CD4-positive, alpha-beta T cell (primary cell): ENCODE data around the gene DNER. TPM values are rescaled to one million over a fixed set of nuclear protein-coding genes. Genes with fewer than 3 reads are reported as not detected.
"Not testable (repeated sequence)": the region's sequence is repeated elsewhere in the genome, so short reads cannot be mapped to it uniquely, and the experiment has no call there.

Experiments used
- ATAC-seq: fragments of 200-7000 bp; cut with Tn5 transposase; one replicate; pipeline ENCODE4 v1.10.0; 2022; ENCODE audit warnings: mild to moderate bottlenecking; ENCODE audit not compliant: poor library complexity
- CTCF ChIA-PET: fragments of 350-600 bp; sonication (Branson Sonifier 250); formaldehyde crosslinking; loops from one replicate; lab custom pipeline; 2021; ENCODE audit warnings: antibody characterized with exemption, inconsistent platforms; lab: Charles Lee
- POLR2A ChIA-PET: fragments of 350-600 bp; sonication (Branson Sonifier 250); formaldehyde crosslinking; loops from one replicate; lab custom pipeline; 2021; ENCODE audit warnings: antibody characterized with exemption, inconsistent platforms; lab: Charles Lee
- DNase-seq, 14 experiments: peaks; one replicate each; pipeline ENCODE4 v3.0.0-alpha.2; 2013 to 2020; ENCODE audit warnings: mixed read lengths in 2 of 14
- H3K27ac ChIP-seq, 2 donors: one replicate each; pipeline versions ENCODE4 v1.5.1 to v1.7.0; 2013; ENCODE audit warnings: low read length in 2 of 2, low read depth in 1 of 2, mild to moderate bottlenecking in 1 of 2
- H3K27me3 ChIP-seq, 2 experiments: 1 replicate in 1 of 2; 2 replicates in 1 of 2; pipeline versions ENCODE4 v1.6.1 to v1.7.0; 2013; ENCODE audit warnings: low read length in 2 of 2, control low read depth in 1 of 2, mild to moderate bottlenecking in 1 of 2, moderate library complexity in 1 of 2; ENCODE audit not compliant: insufficient read depth in 2 of 2, control insufficient read depth in 1 of 2
- H3K36me3 ChIP-seq: one replicate; pipeline ENCODE4 v1.6.1; 2013; ENCODE audit warnings: low read length, control low read depth; ENCODE audit not compliant: insufficient read depth
- H3K4me1 ChIP-seq: one replicate; pipeline ENCODE4 v1.6.1; 2013; ENCODE audit warnings: low read length, control low read depth; ENCODE audit not compliant: insufficient read depth
- H3K4me3 ChIP-seq: one replicate; pipeline ENCODE4 v1.5.1; 2013; ENCODE audit warnings: mild to moderate bottlenecking, low read length, moderate library complexity
- H3K9me3 ChIP-seq, 2 experiments: 1 replicate in 1 of 2; 2 replicates in 1 of 2; pipeline versions ENCODE4 v1.6.1 to v1.7.0; 2013; ENCODE audit warnings: low read length in 2 of 2, mild to moderate bottlenecking in 2 of 2, control low read depth in 1 of 2, moderate library complexity in 1 of 2; ENCODE audit not compliant: control insufficient read depth in 1 of 2, insufficient read depth in 1 of 2
- H3K27ac Mint-ChIP-seq: one replicate; pipeline ENCODE4 v1.8.0; 2020; ENCODE audit warnings: mixed read lengths
- H3K27me3 Mint-ChIP-seq: one replicate; pipeline ENCODE4 v1.8.0; 2021; ENCODE audit warnings: mixed read lengths
- H3K36me3 Mint-ChIP-seq: one replicate; pipeline ENCODE4 v1.8.0; 2021; ENCODE audit warnings: low read depth, mixed read lengths
- H3K4me1 Mint-ChIP-seq: one replicate; pipeline ENCODE4 v1.8.0; 2021; ENCODE audit warnings: low read depth, mixed read lengths
- H3K4me3 Mint-ChIP-seq: one replicate; pipeline ENCODE4 v1.8.0; 2020; ENCODE audit warnings: mild to moderate bottlenecking, mixed read lengths
- H3K9me3 Mint-ChIP-seq: one replicate; pipeline ENCODE4 v1.8.0; 2020; ENCODE audit warnings: mixed read lengths
- intact Hi-C, 2 experiments: fragments of 100-400 bp; cut with DNase I in 1 of 2; cut with micrococcal nuclease in 1 of 2; formaldehyde crosslinking; loops; one replicate each; pipeline versions ENCODE4 v1.15.1 to v1.9.0; 2023 to 2025; cut with DNase I, micrococcal nuclease
- total RNA-seq, 174 experiments: library from RNA in 2 of 174; stranded (reverse) in 2 of 174; gene quantifications; one replicate each; pipeline ENCODE4 v1.2.3 and lab custom pipeline; 2021 to 2026
- TF ChIP-seq, protein P1 (sequence below): fragments of 200-600 bp; IDR thresholded peaks from one replicate; pipeline ENCODE4 v1.8.0; 2022; ENCODE audit warnings: antibody characterized with exemption, mild to moderate bottlenecking

Gene DNER
- total RNA-seq, 2 experiments from 2014 or later, result not detected

DNA sequence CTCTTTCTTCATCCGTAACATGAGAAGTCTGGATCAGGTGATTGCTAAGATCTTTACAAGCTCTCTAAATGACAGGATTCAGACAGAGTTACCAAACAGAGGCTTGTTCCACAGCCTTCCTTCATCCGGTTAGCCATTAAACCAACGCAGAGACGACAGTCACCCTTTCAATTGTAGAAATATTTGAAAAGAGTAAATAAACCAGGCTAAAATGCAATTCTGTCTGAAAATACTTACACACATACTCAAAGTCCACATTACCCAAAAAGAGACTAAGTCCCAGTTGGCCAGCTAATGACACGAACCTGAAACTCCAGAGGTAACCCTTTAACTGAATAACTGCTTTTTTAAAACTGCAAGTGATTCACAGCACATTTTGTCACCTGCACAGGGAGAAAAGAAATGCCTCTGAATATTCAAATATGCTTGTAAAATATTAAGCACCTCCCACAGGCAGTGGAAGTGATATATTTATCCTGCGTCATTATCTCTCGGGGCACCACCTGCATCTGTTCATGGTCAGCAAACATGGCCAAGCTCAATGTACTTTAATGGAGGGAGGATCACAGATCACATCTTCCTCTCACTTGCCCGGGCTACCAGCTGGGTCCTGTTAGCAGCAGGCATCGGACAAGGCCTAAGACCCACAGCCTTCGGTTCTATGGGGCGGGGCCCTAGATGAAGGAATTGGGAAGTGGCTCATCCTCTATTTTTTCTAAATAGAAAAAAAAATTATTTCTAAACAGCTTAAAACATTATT is 38.8 kb upstream of the DNER start:
- peaks cover 3% of the 10 kb centered on the region for H3K4me1 Mint-ChIP-seq
- H3K27me3 ChIP-seq, result no peaks in the 10 kb centered on the region
- no peaks in the 10 kb centered on the region for H3K4me1 ChIP-seq
- H3K36me3 ChIP-seq, result no peaks in the 10 kb centered on the region
- H3K36me3 Mint-ChIP-seq, result no peaks in the 10 kb centered on the region
- no peak overlapping the region for H3K4me3 Mint-ChIP-seq
- DNase-seq (no peak), ATAC-seq (no peak)
- no peaks in the 10 kb centered on the region for H3K27me3 Mint-ChIP-seq
- ChIA-PET CTCF (interaction anchor here (0.6 to 1.2 kb wide), 2 partner anchors 13 to 162 kb away, joined by 3 read pairs; no protein-coding TSS in a partner anchor), POLR2A (no interaction called here)
- no peak overlapping the region for H3K27ac Mint-ChIP-seq
- intact Hi-C loops, result no loop called here
- H3K4me3 ChIP-seq, result no peak overlapping the region
- H3K27ac ChIP-seq, result no peak overlapping the region
- no peaks in the 10 kb centered on the region for H3K9me3 ChIP-seq
- H3K9me3 Mint-ChIP-seq, result no peaks in the 10 kb centered on the region
- TF ChIP-seq, protein P1, sequence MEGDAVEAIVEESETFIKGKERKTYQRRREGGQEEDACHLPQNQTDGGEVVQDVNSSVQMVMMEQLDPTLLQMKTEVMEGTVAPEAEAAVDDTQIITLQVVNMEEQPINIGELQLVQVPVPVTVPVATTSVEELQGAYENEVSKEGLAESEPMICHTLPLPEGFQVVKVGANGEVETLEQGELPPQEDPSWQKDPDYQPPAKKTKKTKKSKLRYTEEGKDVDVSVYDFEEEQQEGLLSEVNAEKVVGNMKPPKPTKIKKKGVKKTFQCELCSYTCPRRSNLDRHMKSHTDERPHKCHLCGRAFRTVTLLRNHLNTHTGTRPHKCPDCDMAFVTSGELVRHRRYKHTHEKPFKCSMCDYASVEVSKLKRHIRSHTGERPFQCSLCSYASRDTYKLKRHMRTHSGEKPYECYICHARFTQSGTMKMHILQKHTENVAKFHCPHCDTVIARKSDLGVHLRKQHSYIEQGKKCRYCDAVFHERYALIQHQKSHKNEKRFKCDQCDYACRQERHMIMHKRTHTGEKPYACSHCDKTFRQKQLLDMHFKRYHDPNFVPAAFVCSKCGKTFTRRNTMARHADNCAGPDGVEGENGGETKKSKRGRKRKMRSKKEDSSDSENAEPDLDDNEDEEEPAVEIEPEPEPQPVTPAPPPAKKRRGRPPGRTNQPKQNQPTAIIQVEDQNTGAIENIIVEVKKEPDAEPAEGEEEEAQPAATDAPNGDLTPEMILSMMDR, result no peak

DNA sequence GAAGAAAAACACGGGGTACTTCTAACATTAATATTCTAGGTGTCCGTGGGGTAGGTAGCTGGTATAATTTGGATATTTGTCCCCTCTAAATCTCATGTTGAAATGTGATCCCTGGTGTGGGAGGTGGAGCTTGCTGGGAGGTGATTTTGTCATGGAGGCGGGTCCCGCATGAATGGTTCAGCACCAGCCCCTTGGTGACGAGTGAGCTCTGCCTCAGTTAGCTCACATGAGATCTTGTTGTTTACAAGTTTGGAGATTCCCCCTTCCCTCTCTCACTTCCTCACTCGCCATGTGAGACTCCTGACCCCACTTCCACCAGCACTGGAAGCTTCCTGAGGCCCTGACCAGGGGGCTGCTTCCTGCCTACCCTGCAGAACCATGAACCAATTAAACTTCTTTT is 35.4 kb upstream of the DNER start:
- CTCF ChIA-PET, result interaction anchor here (0.7 kb wide), 1 partner anchor 27 kb away, joined by 4 read pairs; no protein-coding TSS in a partner anchor
- no peak for DNase-seq

DNA sequence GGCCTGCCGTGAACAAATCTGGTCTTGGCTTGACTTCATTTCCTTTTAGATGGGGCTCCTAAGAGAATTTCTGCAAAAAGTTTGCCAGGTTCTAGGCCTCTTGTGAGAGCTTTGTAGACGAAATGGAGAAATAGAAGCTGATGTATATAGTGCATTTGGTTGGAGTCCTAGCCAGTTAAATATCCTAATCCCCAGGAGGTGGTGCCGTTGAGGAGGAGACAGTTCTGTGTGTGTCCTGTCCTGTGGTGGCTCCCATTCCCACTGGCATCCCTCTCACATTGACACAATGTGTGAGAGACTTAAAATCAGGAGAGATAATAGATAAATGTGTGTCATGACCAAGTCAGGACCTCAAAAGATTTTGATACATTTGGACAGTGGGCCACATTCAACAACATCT is 34.6 kb upstream of the DNER start:
- CTCF ChIA-PET, result no interaction called here

More for the DNA sequence above, 35.4 kb upstream of the DNER start:
- TF ChIP-seq, protein P1, result no peak
- no peaks in the 10 kb centered on the region for H3K27me3 ChIP-seq
- Mint-ChIP-seq H3K4me3 (no peak overlapping the region), H3K36me3 (no peaks in the 10 kb centered on the region), H3K27me3 (no peaks in the 10 kb centered on the region), H3K9me3 (no peaks in the 10 kb centered on the region), H3K27ac (no peak overlapping the region), H3K4me1 (peaks cover 3% of the 10 kb centered on the region)
- POLR2A ChIA-PET, result no interaction called here
- intact Hi-C loops, result no loop called here
- H3K27ac ChIP-seq, result no peak overlapping the region
- H3K4me1 ChIP-seq, result no peaks in the 10 kb centered on the region
- no peak overlapping the region for H3K4me3 ChIP-seq
- ATAC-seq, result no peak
- H3K9me3 ChIP-seq, result no peaks in the 10 kb centered on the region
- no peaks in the 10 kb centered on the region for H3K36me3 ChIP-seq

DNA sequence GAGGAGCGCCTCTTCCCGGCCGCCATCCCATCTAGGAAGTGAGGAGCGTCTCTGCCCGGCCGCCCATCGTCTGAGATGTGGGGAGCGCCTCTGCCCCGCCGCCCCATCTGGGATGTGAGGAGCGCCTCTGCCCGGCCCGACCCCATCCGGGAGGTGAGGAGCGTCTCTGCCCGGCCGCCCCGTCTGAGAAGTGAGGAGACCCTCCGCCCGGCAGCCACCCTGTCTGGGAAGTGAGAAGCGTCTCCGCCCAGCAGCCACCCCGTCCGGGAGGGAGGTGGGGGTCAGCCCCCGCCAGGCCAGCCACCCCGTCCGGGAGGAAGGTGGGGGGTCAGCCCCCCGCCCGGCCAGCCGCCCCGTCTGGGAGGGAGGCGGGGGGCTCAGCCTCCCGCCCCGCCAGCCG is 28.3 kb upstream of the DNER start:
- H3K9me3 Mint-ChIP-seq, H3K4me1 ChIP-seq, ATAC-seq, H3K27me3 ChIP-seq, H3K4me3 Mint-ChIP-seq, H3K27ac ChIP-seq, H3K9me3 ChIP-seq, H3K36me3 Mint-ChIP-seq, CTCF ChIA-PET, DNase-seq, H3K36me3 ChIP-seq, H3K27me3 Mint-ChIP-seq, H3K27ac Mint-ChIP-seq, intact Hi-C loops, H3K4me3 ChIP-seq, H3K4me1 Mint-ChIP-seq, POLR2A ChIA-PET: not testable (repeated sequence)

More for the DNA sequence above, 34.6 kb upstream of the DNER start:
- no peaks in the 10 kb centered on the region for H3K36me3 ChIP-seq
- intact Hi-C loops, result no loop called here
- no peak for DNase-seq
- Mint-ChIP-seq H3K36me3 (no peaks in the 10 kb centered on the region), H3K9me3 (no peaks in the 10 kb centered on the region), H3K27me3 (no peaks in the 10 kb centered on the region), H3K4me3 (no peak overlapping the region), H3K27ac (no peak overlapping the region), H3K4me1 (peaks cover 3% of the 10 kb centered on the region)
- no peaks in the 10 kb centered on the region for H3K4me1 ChIP-seq
- TF ChIP-seq, protein P1, result no peak
- POLR2A ChIA-PET, result no interaction called here
- H3K27ac ChIP-seq, result no peak overlapping the region
- H3K9me3 ChIP-seq, result no peaks in the 10 kb centered on the region
- ATAC-seq, result no peak
- H3K27me3 ChIP-seq, result no peaks in the 10 kb centered on the region
- no peak overlapping the region for H3K4me3 ChIP-seq
